Activated CD8-positive, alpha-beta T cell treated with anti-CD3 and anti-CD28 coated beads for 36 hours (primary cell): ENCODE results near the gene C19orf18. TPM values are rescaled to one million over a fixed set of nuclear protein-coding genes. Genes with fewer than 3 reads are reported as not detected.
"Not testable (repeated sequence)": the region's sequence is repeated elsewhere in the genome, so short reads cannot be mapped to it uniquely, and the experiment has no call there.

Experiments used
- ATAC-seq: fragments of 200-7000 bp; cut with Tn5 transposase; one replicate; pipeline ENCODE4 v1.10.0; 2021; ENCODE audit warnings: mild to moderate bottlenecking, moderate library complexity
- CTCF ChIA-PET: fragments of 350-600 bp; sonication (Branson Sonifier 250); formaldehyde crosslinking; loops from one replicate; lab custom pipeline; 2021; ENCODE audit warnings: antibody characterized with exemption; lab: Charles Lee
- POLR2A ChIA-PET: fragments of 350-600 bp; sonication (Branson Sonifier 250); formaldehyde crosslinking; loops from one replicate; lab custom pipeline; 2021; ENCODE audit warnings: antibody characterized with exemption; lab: Charles Lee
- DNase-seq: peaks from one replicate; pipeline ENCODE4 v3.0.0-alpha.2; 2020
- H3K27ac Mint-ChIP-seq: one replicate; pipeline ENCODE4 v1.8.0; 2021; ENCODE audit warnings: mild to moderate bottlenecking, mixed read lengths
- H3K27me3 Mint-ChIP-seq: one replicate; pipeline ENCODE4 v1.8.0; 2021; ENCODE audit warnings: mixed read lengths
- H3K36me3 Mint-ChIP-seq: one replicate; pipeline ENCODE4 v1.8.0; 2021; ENCODE audit warnings: low read depth, mixed read lengths
- H3K4me1 Mint-ChIP-seq: one replicate; pipeline ENCODE4 v1.8.0; 2021; ENCODE audit warnings: low read depth, mixed read lengths
- H3K4me3 Mint-ChIP-seq: one replicate; pipeline ENCODE4 v1.8.0; 2021; ENCODE audit warnings: mild to moderate bottlenecking, moderate library complexity, mixed read lengths
- H3K9me3 Mint-ChIP-seq: one replicate; pipeline ENCODE4 v1.8.0; 2021; ENCODE audit warnings: mixed read lengths
- CTCF ChIP-seq: fragments of 200-600 bp; IDR thresholded peaks from one replicate; pipeline ENCODE4 v1.8.0; 2022; ENCODE audit warnings: antibody characterized with exemption, mild to moderate bottlenecking
- intact Hi-C: fragments of 100-400 bp; cut with micrococcal nuclease; formaldehyde crosslinking; loops from one replicate; pipeline ENCODE4 v1.10.0; 2022
- total RNA-seq, 2 experiments: library from RNA; stranded (reverse); gene quantifications; one replicate each; pipeline ENCODE4 v1.2.3, GENCODE V29; 2021

Gene C19orf18
- total RNA-seq, 2 experiments from 2014 or later: 0.29 to 0.34 TPM

- H3K27ac Mint-ChIP-seq: no peak overlapping the region
- no peaks in the 10 kb centered on the region for H3K27me3 Mint-ChIP-seq
- DNase-seq: no peak
- peaks cover 87% of the 10 kb centered on the region for H3K36me3 Mint-ChIP-seq
- peaks cover 10% of the 10 kb centered on the region for H3K4me1 Mint-ChIP-seq
- peaks cover 65% of the 10 kb centered on the region for H3K9me3 Mint-ChIP-seq
- H3K4me3 Mint-ChIP-seq: no peak overlapping the region
- ChIA-PET POLR2A (interaction anchor here (1.3 kb wide), 1 partner anchor 11 kb away, joined by 6 read pairs; no protein-coding TSS in a partner anchor), CTCF (no interaction called here)
- intact Hi-C loops: no loop called here
- no peak for ATAC-seq
- no peak for TF ChIP-seq CTCF
These were observed 32.7 kb downstream of the C19orf18 start for GRCh38 chr19:57941593-57941992.

- ChIA-PET CTCF (no interaction called here), POLR2A (interaction anchor here (0.6 to 1.6 kb wide), 4 partner anchors 10 to 421 kb away, joined by 3 to 5 read pairs (median 4); no protein-coding TSS in a partner anchor)
- H3K4me1 Mint-ChIP-seq: peaks cover 6% of the 10 kb centered on the region
- DNase-seq (no peak), ATAC-seq (no peak)
- H3K27ac Mint-ChIP-seq: no peak overlapping the region
- TF ChIP-seq CTCF: no peak
- no peak overlapping the region for H3K4me3 Mint-ChIP-seq
- intact Hi-C loops: no loop called here
- peaks cover 50% of the 10 kb centered on the region for H3K9me3 Mint-ChIP-seq
- H3K36me3 Mint-ChIP-seq: peaks cover 72% of the 10 kb centered on the region
- H3K27me3 Mint-ChIP-seq: no peaks in the 10 kb centered on the region
These were observed 38.6 kb downstream of the C19orf18 start for GRCh38 chr19:57935731-57936130.

GRCh38 chr19:57934820-57935665 lies 39.3 kb downstream of the C19orf18 start, which contains the start of gene ZNF418:
ZNF418 (minus strand) TSS chr19:57935402; CDS start chr19:57933822, 1,580 bp downstream.
- no peak for TF ChIP-seq CTCF
- H3K4me3 Mint-ChIP-seq: peak within 1 kb of the TSS; percentile 83
- H3K27ac Mint-ChIP-seq: peak within 1 kb of the TSS; percentile 89
- peaks cover 74% of the 10 kb centered on the region for H3K36me3 Mint-ChIP-seq
- ChIA-PET CTCF (no interaction called here), POLR2A (interaction anchor here (0.6 to 1.6 kb wide), 5 partner anchors 9 to 422 kb away, joined by 3 to 5 read pairs (median 3); no protein-coding TSS in a partner anchor)
- ATAC-seq (peak; percentile 100), DNase-seq (peak; percentile 70)
- H3K9me3 Mint-ChIP-seq: peaks cover 53% of the 10 kb centered on the region
- H3K27me3 Mint-ChIP-seq: no peaks in the 10 kb centered on the region
- intact Hi-C loops: no loop called here
- H3K4me1 Mint-ChIP-seq: peaks cover 6% of the 10 kb centered on the region

- H3K4me1 Mint-ChIP-seq: no peaks in the 10 kb centered on the region
- CTCF ChIA-PET: no interaction called here
- intact Hi-C loops: no loop called here
These were observed 46.7 kb downstream of the C19orf18 start for GRCh38 chr19:57927587-57927986.

GRCh38 chr19:57916168-57916995 lies 58.0 kb downstream of the C19orf18 start, which contains the start of gene ZNF417:
ZNF417 (minus strand) TSS chr19:57916592; CDS start chr19:57916411, 181 bp downstream.
- peak within 1 kb of the TSS; percentile 84 for H3K4me3 Mint-ChIP-seq
- CTCF ChIA-PET: interaction anchor here (1.3 kb wide), 1 partner anchor 13 kb away, joined by 4 read pairs; no protein-coding TSS in a partner anchor
- ATAC-seq (peak; percentile 99), DNase-seq (peak; percentile 93)
- peaks cover 27% of the 10 kb centered on the region for H3K4me1 Mint-ChIP-seq
- peak within 1 kb of the TSS; percentile 95 for H3K27ac Mint-ChIP-seq
- H3K27me3 Mint-ChIP-seq, intact Hi-C loops: not testable (repeated sequence)
- POLR2A ChIA-PET: interaction anchor here (0.6 to 1.8 kb wide), 8 partner anchors 28 to 257 kb away, joined by 3 to 6 read pairs (median 4); partner anchors contain the start of gene ZNF814
- H3K9me3 Mint-ChIP-seq: peaks cover 28% of the 10 kb centered on the region
- H3K36me3 Mint-ChIP-seq: peaks cover 62% of the 10 kb centered on the region

More at GRCh38 chr19:57927587-57927986, 46.7 kb downstream of the C19orf18 start:
- no peak overlapping the region for H3K4me3 Mint-ChIP-seq
- DNase-seq (no peak), ATAC-seq (no peak)
- peaks cover 49% of the 10 kb centered on the region for H3K9me3 Mint-ChIP-seq
- no peak for TF ChIP-seq CTCF
- no peaks in the 10 kb centered on the region for H3K27me3 Mint-ChIP-seq
- peaks cover 57% of the 10 kb centered on the region for H3K36me3 Mint-ChIP-seq
- H3K27ac Mint-ChIP-seq: no peak overlapping the region
- POLR2A ChIA-PET: interaction anchor here (1.5 kb wide), 1 partner anchor 18 kb away, joined by 3 read pairs; no protein-coding TSS in a partner anchor
